ENCODE results near the gene VWA5B2.
"Not testable (repeated sequence)": the region's sequence is repeated elsewhere in the genome, so short reads cannot be mapped to it uniquely, and the experiment has no call there.

Gene VWA5B2

GRCh38 chr3:184248454-184249411, 19.3 kb downstream of the VWA5B2 start, which contains the start of gene ALG3:
ALG3 (minus strand) TSS chr3:184248962; CDS start chr3:184248940, 22 bp downstream.
- DNase-seq: peak; percentile 87

DNA sequence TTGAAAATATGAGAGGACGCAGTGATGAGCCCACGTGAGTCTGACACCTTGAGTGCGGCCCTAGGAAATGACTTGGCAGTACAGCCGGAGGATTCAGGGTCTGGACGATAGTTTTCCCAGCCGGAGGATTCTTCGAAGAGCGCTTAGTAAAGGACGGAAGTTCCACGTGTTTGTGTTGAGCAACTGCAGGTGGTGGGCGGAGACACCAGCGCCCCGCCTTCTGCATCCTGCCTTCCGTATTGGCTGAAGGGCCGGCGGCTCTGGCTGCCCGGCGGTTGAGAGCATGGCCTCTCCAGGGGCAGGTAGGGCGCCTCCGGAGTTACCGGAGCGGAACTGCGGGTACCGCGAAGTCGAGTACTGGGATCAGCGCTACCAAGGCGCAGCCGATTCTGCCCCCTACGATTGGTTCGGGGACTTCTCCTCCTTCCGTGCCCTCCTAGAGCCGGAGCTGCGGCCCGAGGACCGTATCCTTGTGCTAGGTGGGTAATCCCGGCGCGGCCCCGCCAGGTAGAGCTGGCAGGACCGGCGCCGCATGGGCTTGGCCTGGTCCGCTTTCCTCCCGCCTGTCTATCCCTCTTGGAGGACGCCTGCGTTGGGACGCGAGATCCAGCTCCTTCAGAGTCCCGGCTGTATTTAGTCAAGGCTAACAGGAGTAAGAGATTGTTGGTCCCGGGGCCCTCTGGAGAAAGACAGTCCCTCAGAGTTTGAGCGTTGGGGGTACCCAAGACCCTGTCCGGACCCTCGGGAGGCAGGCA, 20.2 kb downstream of the VWA5B2 start, which contains the start of gene EEF1AKMT4:
TSS of gene EEF1AKMT4 (plus strand) at position 261 of the 755 bp plus-strand sequence. CDS start at position 284, 23 bp downstream.
- peak; percentile 95 for DNase-seq

DNA sequence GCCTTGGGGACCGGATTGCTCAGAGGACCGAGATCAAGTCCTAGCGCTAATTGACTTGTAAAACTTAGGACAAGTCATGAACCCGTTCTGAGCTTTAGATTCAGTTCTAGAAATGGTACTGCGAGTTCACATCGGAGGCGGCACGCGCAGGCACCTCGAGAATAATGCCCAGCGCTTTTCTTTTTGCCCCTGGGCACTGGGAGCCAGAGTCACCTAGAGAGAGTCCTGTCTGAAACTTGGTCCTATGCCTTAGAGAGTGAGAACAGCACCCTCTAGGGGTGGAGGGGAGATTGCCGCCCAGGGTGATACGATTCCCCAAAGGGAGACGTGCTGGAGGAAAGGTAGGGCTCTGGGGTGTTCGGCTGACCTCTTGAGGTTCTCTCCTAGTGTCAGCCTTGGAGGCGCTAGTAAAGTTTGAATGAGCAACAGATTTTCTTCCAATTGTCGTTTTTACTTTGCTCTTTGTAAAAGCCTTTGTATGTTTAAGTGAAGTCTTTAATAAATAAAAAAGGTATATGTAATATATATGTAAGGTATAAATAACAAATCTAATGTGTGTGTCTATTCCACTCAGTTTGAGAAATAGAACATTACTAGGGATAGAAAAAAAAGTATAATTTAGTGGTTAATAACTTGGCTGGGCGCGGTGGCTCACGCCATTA, 20.9 kb downstream of the VWA5B2 start:
- DNase-seq: peak; percentile 87

GRCh38 chr3:184255291-184256039, 26.1 kb downstream of the VWA5B2 start:
- peak; percentile 24 for DNase-seq

DNA sequence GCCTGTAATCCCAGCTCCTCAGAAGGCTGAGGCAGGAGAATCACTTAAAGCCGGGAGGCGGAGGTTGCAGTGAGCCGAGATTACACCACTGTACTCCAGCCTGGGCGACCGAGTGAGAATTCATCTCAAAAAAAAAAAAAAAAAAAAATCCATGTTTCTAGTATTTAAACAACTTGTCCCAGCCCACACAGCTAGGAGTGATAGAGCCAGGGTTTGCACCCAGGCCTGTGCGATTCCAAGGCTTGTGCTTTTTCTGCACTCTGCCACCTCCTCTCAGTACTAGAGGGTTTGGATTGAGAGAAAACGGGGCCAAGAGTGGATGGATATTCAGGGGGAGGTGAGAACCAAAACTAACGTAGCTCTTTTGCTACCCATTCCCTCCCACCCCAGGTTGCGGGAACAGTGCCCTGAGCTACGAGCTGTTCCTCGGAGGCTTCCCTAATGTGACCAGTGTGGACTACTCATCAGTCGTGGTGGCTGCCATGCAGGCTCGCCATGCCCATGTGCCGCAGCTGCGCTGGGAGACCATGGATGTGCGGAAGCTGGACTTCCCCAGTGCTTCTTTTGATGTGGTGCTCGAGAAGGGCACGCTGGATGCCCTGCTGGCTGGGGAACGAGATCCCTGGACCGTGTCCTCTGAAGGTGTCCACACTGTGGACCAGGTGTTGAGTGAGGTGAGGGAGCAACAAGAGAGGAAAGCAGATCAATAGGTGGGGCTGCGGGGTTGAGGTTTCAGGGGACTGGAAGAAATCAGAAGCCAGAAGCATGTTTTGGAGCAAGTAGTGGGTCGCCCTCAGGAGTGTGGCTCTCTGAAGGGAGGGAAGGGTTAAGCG, 27.9 kb downstream of the VWA5B2 start:
- DNase-seq: no peak

- DNase-seq: no peak
These were observed 29.5 kb downstream of the VWA5B2 start for GRCh38 chr3:184258926-184259325.

GRCh38 chr3:184259396-184259877, 30.1 kb downstream of the VWA5B2 start:
- no peak for DNase-seq

DNA sequence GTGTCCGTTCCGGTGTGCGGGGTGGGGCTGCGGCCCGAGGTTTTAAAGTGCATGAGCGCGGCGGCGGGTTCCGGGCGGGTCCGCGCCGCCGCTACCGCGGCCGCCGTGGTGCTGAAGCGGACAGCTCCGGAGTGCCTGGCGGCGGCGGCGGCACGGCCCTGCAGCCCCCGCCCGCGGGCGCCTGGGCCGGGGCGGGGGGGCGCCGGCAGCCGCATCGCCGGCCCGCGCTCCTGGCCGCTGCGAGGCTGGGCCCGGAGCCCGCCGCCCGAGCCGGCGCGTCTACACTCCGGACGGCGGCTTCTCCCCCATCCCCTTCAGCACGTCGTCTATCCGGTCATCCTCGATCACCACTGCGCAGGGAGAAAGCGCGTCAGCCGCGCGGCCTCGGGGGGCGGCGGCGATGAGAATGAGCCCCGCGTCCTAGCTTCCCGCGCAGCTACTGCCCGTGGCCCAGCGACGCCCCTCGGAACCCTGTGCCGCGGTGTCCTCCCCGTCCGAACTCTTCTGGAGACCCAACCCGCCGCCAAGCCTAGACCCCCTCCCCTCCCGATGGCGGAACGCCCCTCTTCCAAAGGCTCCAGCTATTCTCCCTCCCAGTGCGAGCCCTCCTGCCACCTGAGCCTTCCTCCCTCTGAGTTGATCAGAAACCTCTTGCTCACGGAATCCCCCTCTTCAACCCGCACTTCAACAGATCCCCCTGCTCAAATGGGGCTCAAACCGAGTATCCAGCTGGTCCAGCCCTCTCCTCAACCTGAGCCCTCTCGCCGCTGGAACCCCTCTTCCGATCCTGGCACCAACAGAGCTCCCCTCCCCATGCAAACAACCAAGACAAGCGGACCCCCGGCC, 30.7 kb downstream of the VWA5B2 start:
- DNase-seq: peak; percentile 53

DNA sequence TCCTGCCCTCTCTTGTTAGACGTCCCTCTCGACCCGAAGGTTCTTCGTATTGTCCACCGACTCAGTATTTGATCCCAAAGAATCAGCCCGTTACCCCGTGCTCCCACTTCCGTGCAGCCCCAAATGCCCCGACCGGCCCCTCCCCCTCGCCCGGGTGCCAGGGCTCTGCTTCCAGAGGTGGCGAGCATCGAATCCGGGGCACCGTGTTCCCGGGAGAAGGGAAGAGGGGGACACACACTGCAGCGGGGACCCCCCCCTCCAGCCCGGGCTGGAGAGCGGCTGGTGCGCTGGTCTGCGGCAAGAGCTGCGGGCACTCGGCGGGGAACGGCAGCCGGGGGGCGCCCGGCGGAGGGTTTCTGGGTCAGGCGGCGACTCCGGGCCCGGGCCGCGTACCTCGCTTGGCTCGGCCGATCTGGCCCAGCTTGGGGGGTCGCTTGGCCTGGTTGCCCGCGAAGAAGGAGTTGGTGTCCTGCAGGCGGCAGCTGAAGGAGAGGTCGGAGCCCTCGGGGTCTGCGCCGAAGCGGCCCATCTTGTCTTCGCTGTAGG, 31.4 kb downstream of the VWA5B2 start:
- DNase-seq: no peak

- DNase-seq: peak; percentile 51
These were observed 32.0 kb downstream of the VWA5B2 start, which contains the start of gene CAMK2N2 for GRCh38 chr3:184261270-184261853. CAMK2N2 (minus strand) TSS chr3:184261553; CDS start chr3:184261285, 268 bp downstream.

DNA sequence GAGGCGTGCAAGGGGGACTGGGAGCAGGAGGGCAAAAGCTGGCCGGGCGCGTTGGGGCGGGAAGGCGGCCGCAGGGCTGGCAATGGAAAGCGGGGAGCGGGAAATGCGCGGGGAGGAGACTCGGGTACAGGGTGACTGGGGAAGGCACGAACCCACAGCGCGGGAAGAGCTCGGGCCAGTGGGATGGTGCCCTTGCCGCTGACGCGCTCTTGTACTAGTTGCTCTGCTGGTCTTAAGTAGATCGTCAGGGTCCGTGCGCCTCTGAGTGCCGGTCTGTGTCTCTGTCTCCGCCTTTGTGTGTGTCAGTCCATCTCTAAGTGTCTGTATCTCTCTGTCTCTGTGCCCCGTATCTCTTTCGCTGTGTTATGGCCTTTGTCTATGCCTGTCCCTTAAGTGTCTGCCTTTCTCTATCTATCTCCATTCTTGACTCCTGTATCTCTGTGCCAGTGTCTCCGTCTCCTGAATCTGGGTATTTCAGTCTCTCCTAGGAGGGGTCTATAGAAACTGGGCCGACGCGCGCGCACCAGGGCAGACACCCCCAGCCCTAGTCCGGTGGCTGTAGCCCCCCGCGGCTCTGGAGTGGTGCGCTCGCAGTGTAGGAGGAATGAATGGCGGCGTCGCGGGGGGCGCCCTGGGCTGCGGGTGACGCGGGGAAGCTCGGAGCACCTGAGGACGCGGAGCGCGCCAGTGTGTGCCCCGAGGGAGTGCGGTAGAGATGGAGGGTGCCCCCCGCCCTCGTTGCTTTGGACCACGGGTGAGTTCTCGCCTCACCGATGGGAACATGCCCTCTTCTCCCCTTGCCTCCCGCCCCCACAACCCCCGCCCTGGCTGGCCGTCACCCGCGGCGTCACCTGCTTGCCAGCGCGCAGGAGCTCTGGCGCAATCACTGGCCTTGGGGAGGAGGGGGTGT, 32.7 kb downstream of the VWA5B2 start:
- DNase-seq: peak; percentile 21

GRCh38 chr3:184262764-184263179, 33.4 kb downstream of the VWA5B2 start:
- DNase-seq: no peak

GRCh38 chr3:184267249-184267648, 37.9 kb downstream of the VWA5B2 start:
- not testable (repeated sequence) for DNase-seq

DNA sequence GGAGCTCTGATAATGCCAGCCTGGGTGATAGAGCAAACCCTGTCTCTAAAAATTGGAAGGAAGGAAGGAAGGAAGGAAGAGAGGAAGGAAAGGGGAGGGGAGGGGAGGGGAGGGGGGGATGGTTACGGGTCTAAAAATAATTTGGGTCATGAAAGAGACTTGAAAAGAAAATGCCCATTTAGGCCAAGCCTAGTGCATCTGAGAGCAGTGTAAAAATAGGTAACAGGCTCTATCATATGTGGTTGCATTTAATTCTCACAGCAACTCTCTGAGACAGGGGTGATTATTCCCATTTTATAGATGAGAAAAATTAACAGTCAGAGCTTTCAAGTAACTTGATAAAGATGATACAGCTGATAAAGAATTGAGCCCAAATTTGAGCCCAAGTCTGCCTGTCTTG, 42.9 kb downstream of the VWA5B2 start:
- DNase-seq: no peak

DNA sequence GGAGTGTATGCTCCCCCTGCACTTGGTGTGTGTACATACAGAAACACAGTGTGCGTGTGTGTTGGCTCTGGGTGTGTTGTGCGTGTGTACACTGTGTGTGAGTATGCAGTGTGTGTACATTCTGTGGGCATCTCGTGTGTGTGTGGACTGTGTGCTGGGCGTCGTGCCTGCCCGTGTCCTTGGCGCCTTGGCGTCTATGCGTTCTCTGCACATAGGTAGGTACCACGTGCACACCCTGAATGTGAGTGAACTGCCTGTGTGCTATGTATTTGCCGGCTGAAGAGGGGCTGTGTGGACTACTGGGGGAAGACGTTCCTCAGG, 46.0 kb downstream of the VWA5B2 start:
- DNase-seq: no peak

DNA sequence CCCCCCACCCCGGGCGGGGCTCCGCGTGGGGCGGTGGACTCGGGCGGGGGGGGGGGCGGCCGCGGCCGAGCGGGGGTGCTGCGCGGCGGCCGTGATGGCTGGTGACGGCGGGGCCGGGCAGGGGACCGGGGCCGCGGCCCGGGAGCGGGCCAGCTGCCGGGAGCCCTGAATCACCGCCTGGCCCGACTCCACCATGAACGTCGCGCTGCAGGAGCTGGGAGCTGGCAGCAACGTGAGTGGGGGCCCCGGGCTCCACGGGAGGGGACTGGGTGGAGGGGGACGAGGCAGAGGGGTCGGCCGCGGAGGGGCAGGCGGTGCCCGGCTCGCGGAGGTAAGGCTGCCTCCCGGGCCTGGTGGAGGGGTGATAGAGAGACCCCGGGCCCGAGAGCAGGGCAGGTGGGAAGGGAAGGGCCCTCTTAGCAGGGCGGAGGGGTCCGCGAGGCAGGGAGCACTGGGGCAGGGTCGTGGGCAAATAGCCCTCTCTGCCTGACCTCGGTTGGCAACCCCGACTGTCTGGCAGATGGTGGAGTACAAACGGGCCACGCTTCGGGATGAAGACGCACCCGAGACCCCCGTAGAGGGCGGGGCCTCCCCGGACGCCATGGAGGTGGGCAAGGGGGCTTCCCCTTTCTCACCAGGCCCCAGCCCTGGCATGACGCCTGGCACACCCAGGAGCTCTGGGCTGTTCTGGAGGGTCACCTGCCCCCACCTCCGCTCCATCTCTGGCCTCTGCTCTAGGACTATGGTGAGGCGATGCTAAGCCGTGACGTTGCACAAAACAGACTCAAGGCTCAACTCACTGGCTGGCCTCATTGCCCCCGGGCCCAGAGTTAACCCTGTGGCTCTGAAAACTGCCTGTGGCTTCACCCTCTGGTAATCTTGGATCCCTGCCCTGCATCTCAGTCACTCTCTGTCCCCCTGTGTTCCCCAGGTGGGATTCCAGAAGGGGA, 46.9 kb downstream of the VWA5B2 start, which contains the start of gene ECE2:
TSS of gene ECE2 (plus strand) at position 62 of the 950 bp plus-strand sequence. CDS start at position 194, 132 bp downstream.
- no peak for DNase-seq

DNA sequence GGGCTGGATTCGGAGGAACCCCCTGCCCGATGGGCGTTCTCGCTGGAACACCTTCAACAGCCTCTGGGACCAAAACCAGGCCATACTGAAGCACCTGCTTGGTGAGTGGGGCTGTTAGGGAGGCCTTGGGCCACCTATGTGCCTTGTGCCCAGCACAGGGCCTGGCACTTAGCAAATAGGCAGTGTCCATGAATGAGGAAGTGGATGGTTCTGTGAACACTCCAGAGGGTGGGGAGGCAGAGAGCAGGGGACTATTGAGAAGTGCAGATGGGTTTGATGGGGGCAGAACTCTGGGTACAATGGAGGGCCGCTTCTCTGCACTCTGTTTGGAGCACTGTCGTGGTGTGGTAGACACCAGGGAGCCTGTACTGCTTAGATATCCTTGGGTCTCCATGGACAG, 48.0 kb downstream of the VWA5B2 start:
- DNase-seq: no peak
